ENCODE results near the gene AVPR1B.

GRCh38 chr1:206087091-206087490 is 30.1 kb downstream of the AVPR1B start:
- TF ChIP-seq POLR2A (IDR thresholded peaks at IDR 0.05) (no peak), CTCF (IDR thresholded peaks at IDR 0.05) (no peak)

All from uterus (tissue), 2 donors.